BE2C (cell line): ENCODE data around the gene BCL10.

Experiments
- DNase-seq: peaks from one replicate; pipeline ENCODE4 v3.0.0-alpha.2; 2020
- H3K27me3 ChIP-seq: fragments of 250-450 bp; sonication (Bioruptor Pico); 2 replicates; pipeline ENCODE4 v1.5.1; 2020; ENCODE audit warnings: mild to moderate bottlenecking
- H3K36me3 ChIP-seq: fragments of 250-450 bp; sonication (Bioruptor Pico); 2 replicates; pipeline ENCODE4 v1.5.1; 2020; ENCODE audit warnings: mild to moderate bottlenecking
- H3K4me1 ChIP-seq: fragments of 250-450 bp; sonication (Bioruptor Pico); 2 replicates; pipeline ENCODE4 v1.5.1; 2020
- H3K4me3 ChIP-seq: 2 replicates; pipeline ENCODE4 v1.5.1; 2011; ENCODE audit warnings: low read depth, low read length
- H3K9me3 ChIP-seq: fragments of 250-450 bp; sonication (Bioruptor Pico); 2 replicates; pipeline ENCODE4 v1.5.1; 2020
- CTCF ChIP-seq: IDR thresholded peaks from 2 replicates; pipeline ENCODE4 v1.5.1; 2012; ENCODE audit warnings: mild to moderate bottlenecking, low read depth, low read length

The BCL10 gene

GRCh38 chr1:85284202-85284601 lies 7.8 kb upstream of the BCL10 start:
- no peak for TF ChIP-seq CTCF
- no peak for DNase-seq

GRCh38 chr1:85283475-85284199 lies 7.2 kb upstream of the BCL10 start:
- Histone ChIP-seq H3K9me3 (no peaks in the 10 kb centered on the region), H3K36me3 (no peaks in the 10 kb centered on the region), H3K4me1 (no peaks in the 10 kb centered on the region), H3K4me3 (no peak overlapping the region), H3K27me3 (no peaks in the 10 kb centered on the region)
- TF ChIP-seq CTCF = no peak
- peak; percentile 70 for DNase-seq

More at GRCh38 chr1:85284202-85284601, 7.8 kb upstream of the BCL10 start:
- H3K4me1 ChIP-seq = no peaks in the 10 kb centered on the region
- no peak overlapping the region for H3K4me3 ChIP-seq
- no peaks in the 10 kb centered on the region for H3K9me3 ChIP-seq
- H3K36me3 ChIP-seq = no peaks in the 10 kb centered on the region
- H3K27me3 ChIP-seq = no peaks in the 10 kb centered on the region

- DNase-seq = no peak
- H3K4me1 ChIP-seq = no peaks in the 10 kb centered on the region
- TF ChIP-seq CTCF = no peak
- no peaks in the 10 kb centered on the region for H3K27me3 ChIP-seq
- H3K36me3 ChIP-seq = no peaks in the 10 kb centered on the region
- H3K4me3 ChIP-seq = no peak overlapping the region
- no peaks in the 10 kb centered on the region for H3K9me3 ChIP-seq
These were observed 6.0 kb upstream of the BCL10 start for GRCh38 chr1:85282424-85282823.

GRCh38 chr1:85280636-85281035 lies 4.2 kb upstream of the BCL10 start:
- no peak for DNase-seq
- Histone ChIP-seq H3K36me3 (no peaks in the 10 kb centered on the region), H3K9me3 (no peaks in the 10 kb centered on the region), H3K4me1 (no peaks in the 10 kb centered on the region), H3K27me3 (no peaks in the 10 kb centered on the region), H3K4me3 (no peak overlapping the region)
- no peak for TF ChIP-seq CTCF

GRCh38 chr1:85279458-85280080 lies 3.1 kb upstream of the BCL10 start:
- no peaks in the 10 kb centered on the region for H3K9me3 ChIP-seq
- no peak overlapping the region for H3K4me3 ChIP-seq
- H3K27me3 ChIP-seq = no peaks in the 10 kb centered on the region
- no peaks in the 10 kb centered on the region for H3K4me1 ChIP-seq
- TF ChIP-seq CTCF = no peak
- no peaks in the 10 kb centered on the region for H3K36me3 ChIP-seq
- no peak for DNase-seq

- DNase-seq = no peak
- Histone ChIP-seq H3K4me3 (no peak overlapping the region), H3K4me1 (no peaks in the 10 kb centered on the region), H3K27me3 (no peaks in the 10 kb centered on the region), H3K36me3 (no peaks in the 10 kb centered on the region), H3K9me3 (no peaks in the 10 kb centered on the region)
- TF ChIP-seq CTCF = no peak
These were observed 2.5 kb upstream of the BCL10 start for GRCh38 chr1:85278853-85279314.
